PC-3 (cell line): ENCODE data around the gene EZR.

Source experiments
- CTCF ChIP-seq: fragments of 300-600 bp; sonication (generic); conservative IDR thresholded peaks from 2 replicates; pipeline ENCODE4 v1.5.1; 2017; ENCODE audit warnings: antibody characterized with exemption, low read depth, mild to moderate bottlenecking, low read length
- EZH2phosphoT487 ChIP-seq: fragments of 300-600 bp; sonication (generic); IDR thresholded peaks from 2 replicates; pipeline ENCODE4 v1.6.1; 2018; ENCODE audit warnings: mild to moderate bottlenecking, antibody characterized with exemption, low read length, borderline replicate concordance

GRCh38 chr6:158867381-158868121, 48.4 kb upstream of the EZR start:
- TF ChIP-seq CTCF (no peak), EZH2phosphoT487 (no peak)
